OCI-LY1 (cell line): ENCODE data around the gene DYRK1A.

Experiments
- CTCF ChIP-seq: fragments of 200-600 bp; sonication (generic), shearing (Covaris generic); IDR thresholded peaks from 2 replicates; pipeline ENCODE4 v1.5.1; 2017; ENCODE audit warnings: mild to moderate bottlenecking, antibody characterized with exemption, low read length, moderate library complexity, mixed read lengths
- EZH2 ChIP-seq: fragments of 200-600 bp; sonication (generic), shearing (Covaris generic); IDR thresholded peaks from 2 replicates; pipeline ENCODE4 v1.8.0; 2017; ENCODE audit warnings: borderline replicate concordance, mixed run types, mild to moderate bottlenecking, antibody characterized with exemption, low read length, moderate library complexity, mixed read lengths

- no peak for TF ChIP-seq CTCF
- no peak for TF ChIP-seq EZH2
Observed at GRCh38 chr21:37535672-37536071, 169.1 kb downstream of the DYRK1A start.
